ENCODE measurements around the gene PDE4B. TPM values are rescaled to one million over a fixed set of nuclear protein-coding genes. Genes with fewer than 3 reads are reported as not detected.

Gene PDE4B
- total RNA-seq, 2 experiments from 2014 or later = 2.4 to 3.1 TPM

GRCh38 chr1:65975708-65976107 lies 183.0 kb downstream of the PDE4B start:
- CTCF ChIA-PET (ENCODE audit: unreplicated experiment) = no interaction called here
- Histone ChIP-seq H3K79me2 (ENCODE audit: insufficient read depth, low read depth, low read length) (no peaks in the 10 kb centered on the region), H3K9me3 (ENCODE audit: low read length) (no peaks in the 10 kb centered on the region), H3K4me1 (ENCODE audit: insufficient read depth, low read length, poor library complexity, severe bottlenecking) (no peaks in the 10 kb centered on the region), H3K9me2 (ENCODE audit: insufficient read depth, low read length) (no peaks in the 10 kb centered on the region), H3K4me3 (ENCODE audit: low read depth, low read length, poor library complexity, severe bottlenecking) (no peak overlapping the region), H3K36me3 (ENCODE audit: insufficient read depth, low read length) (no peaks in the 10 kb centered on the region), H4K20me1 (ENCODE audit: insufficient read depth, low read length) (no peaks in the 10 kb centered on the region), H3K27ac (ENCODE audit: low read depth, low read length, poor library complexity, severe bottlenecking) (no peak overlapping the region), H3K4me2 (ENCODE audit: low read length) (no peak overlapping the region), H2AFZ (ENCODE audit: low read length) (no peak overlapping the region)
- no peak for DNase-seq (ENCODE audit: low spot score)
- no TSS peak for BruUV-seq (replicated peaks)
- POLR2A ChIA-PET = interaction anchor here (1.2 kb wide), 1 partner anchor 17 kb away, joined by 3 read pairs; no protein-coding TSS in a partner anchor
- intact Hi-C loops (cut with micrococcal nuclease; ENCODE audit: unreplicated experiment) = no loop called here
- TF ChIP-seq EZH2phosphoT487 (IDR thresholded peaks at IDR 0.05; ENCODE audit: borderline replicate concordance, low read depth, low read length) (no peak), CTCF (conservative IDR thresholded peaks at IDR 0.05; ENCODE audit: low read length) (no peak)

- H3K4me2 ChIP-seq (ENCODE audit: low read length) = no peak overlapping the region
- intact Hi-C loops (cut with micrococcal nuclease; ENCODE audit: unreplicated experiment) = no loop called here
- no peaks in the 10 kb centered on the region for H3K79me2 ChIP-seq (ENCODE audit: insufficient read depth, low read depth, low read length)
- no peak for TF ChIP-seq CTCF (conservative IDR thresholded peaks at IDR 0.05; ENCODE audit: low read length)
- TF ChIP-seq EZH2phosphoT487 (IDR thresholded peaks at IDR 0.05; ENCODE audit: borderline replicate concordance, low read depth, low read length) = no peak
- DNase-seq (ENCODE audit: low spot score) = no peak
- H3K9me3 ChIP-seq (ENCODE audit: low read length) = no peaks in the 10 kb centered on the region
- H3K36me3 ChIP-seq (ENCODE audit: insufficient read depth, low read length) = no peaks in the 10 kb centered on the region
- no peaks in the 10 kb centered on the region for H3K9me2 ChIP-seq (ENCODE audit: insufficient read depth, low read length)
- no peaks in the 10 kb centered on the region for H3K4me1 ChIP-seq (ENCODE audit: insufficient read depth, low read length, poor library complexity, severe bottlenecking)
- no peak overlapping the region for H3K27ac ChIP-seq (ENCODE audit: low read depth, low read length, poor library complexity, severe bottlenecking)
- POLR2A ChIA-PET = no interaction called here
- CTCF ChIA-PET (ENCODE audit: unreplicated experiment) = no interaction called here
- H3K4me3 ChIP-seq (ENCODE audit: low read depth, low read length, poor library complexity, severe bottlenecking) = no peak overlapping the region
- BruUV-seq (replicated peaks) = no TSS peak
- H4K20me1 ChIP-seq (ENCODE audit: insufficient read depth, low read length) = no peaks in the 10 kb centered on the region
- no peak overlapping the region for H2AFZ ChIP-seq (ENCODE audit: low read length)
Observed at GRCh38 chr1:65979136-65980044, 186.7 kb downstream of the PDE4B start.

GRCh38 chr1:65980237-65980636 lies 187.5 kb downstream of the PDE4B start:
- H3K9me3 ChIP-seq (ENCODE audit: low read length) = no peaks in the 10 kb centered on the region
- ChIA-PET CTCF (ENCODE audit: unreplicated experiment) (no interaction called here), POLR2A (no interaction called here)
- H3K27ac ChIP-seq (ENCODE audit: low read depth, low read length, poor library complexity, severe bottlenecking) = no peak overlapping the region
- no peak for DNase-seq (ENCODE audit: low spot score)
- H3K4me1 ChIP-seq (ENCODE audit: insufficient read depth, low read length, poor library complexity, severe bottlenecking) = no peaks in the 10 kb centered on the region
- no peaks in the 10 kb centered on the region for H3K79me2 ChIP-seq (ENCODE audit: insufficient read depth, low read depth, low read length)
- TF ChIP-seq EZH2phosphoT487 (IDR thresholded peaks at IDR 0.05; ENCODE audit: borderline replicate concordance, low read depth, low read length) (no peak), CTCF (conservative IDR thresholded peaks at IDR 0.05; ENCODE audit: low read length) (no peak)
- no peak overlapping the region for H3K4me2 ChIP-seq (ENCODE audit: low read length)
- intact Hi-C loops (cut with micrococcal nuclease; ENCODE audit: unreplicated experiment) = no loop called here
- H2AFZ ChIP-seq (ENCODE audit: low read length) = no peak overlapping the region
- H3K36me3 ChIP-seq (ENCODE audit: insufficient read depth, low read length) = no peaks in the 10 kb centered on the region
- H4K20me1 ChIP-seq (ENCODE audit: insufficient read depth, low read length) = no peaks in the 10 kb centered on the region
- H3K9me2 ChIP-seq (ENCODE audit: insufficient read depth, low read length) = no peaks in the 10 kb centered on the region
- BruUV-seq (replicated peaks) = no TSS peak
- H3K4me3 ChIP-seq (ENCODE audit: low read depth, low read length, poor library complexity, severe bottlenecking) = no peak overlapping the region
